Measurements from ENCODE around the gene PCBD1.

DNA sequence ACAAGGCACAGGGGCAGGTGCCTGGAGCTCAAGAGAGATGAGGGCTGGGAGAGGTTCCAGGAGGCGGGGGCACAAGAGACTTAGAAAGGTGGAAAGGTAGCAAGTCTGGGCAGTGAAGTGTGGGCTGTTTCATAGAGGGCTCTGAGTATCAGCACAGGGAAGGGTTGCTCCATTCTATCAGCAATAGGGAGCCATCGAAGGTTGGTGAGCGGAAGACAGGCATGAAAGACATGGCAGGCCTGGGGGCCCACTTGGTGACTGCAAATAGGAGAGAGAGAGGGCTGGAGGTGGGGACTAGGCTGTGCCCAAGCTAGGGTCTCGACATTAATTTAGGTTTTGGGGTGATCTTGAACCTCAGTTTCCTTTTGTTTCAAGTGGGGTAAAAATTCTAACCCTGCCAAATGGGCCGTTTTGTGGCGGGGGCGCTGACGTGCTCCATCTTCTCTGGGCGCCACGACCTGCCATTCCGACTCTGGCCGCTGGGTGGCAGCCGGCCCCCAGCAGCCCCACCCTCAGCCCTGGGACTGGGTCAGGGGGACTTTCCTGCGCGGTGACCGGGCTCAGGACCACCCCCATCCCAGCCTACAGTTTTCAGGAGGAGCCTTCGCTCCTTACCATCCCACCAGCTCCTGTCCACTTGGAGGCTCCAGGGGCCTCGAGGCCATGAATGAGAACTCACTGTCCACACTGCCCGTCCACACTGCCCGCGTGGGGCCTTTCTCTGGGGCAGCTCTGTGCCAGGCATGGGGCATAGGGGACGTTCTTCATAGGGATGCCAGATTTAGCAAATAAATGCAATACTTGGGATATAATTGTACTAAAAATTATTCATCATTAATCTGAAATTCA lies 37.2 kb upstream of the PCBD1 start:
- TF ChIP-seq, protein P1, sequence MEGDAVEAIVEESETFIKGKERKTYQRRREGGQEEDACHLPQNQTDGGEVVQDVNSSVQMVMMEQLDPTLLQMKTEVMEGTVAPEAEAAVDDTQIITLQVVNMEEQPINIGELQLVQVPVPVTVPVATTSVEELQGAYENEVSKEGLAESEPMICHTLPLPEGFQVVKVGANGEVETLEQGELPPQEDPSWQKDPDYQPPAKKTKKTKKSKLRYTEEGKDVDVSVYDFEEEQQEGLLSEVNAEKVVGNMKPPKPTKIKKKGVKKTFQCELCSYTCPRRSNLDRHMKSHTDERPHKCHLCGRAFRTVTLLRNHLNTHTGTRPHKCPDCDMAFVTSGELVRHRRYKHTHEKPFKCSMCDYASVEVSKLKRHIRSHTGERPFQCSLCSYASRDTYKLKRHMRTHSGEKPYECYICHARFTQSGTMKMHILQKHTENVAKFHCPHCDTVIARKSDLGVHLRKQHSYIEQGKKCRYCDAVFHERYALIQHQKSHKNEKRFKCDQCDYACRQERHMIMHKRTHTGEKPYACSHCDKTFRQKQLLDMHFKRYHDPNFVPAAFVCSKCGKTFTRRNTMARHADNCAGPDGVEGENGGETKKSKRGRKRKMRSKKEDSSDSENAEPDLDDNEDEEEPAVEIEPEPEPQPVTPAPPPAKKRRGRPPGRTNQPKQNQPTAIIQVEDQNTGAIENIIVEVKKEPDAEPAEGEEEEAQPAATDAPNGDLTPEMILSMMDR (IDR thresholded peaks at IDR 0.05) = peak; percentile 85
- TF ChIP-seq EZH2 (IDR thresholded peaks at IDR 0.05) = no peak

Data from neural progenitor cell (in vitro differentiated cells).